Measurements from ENCODE around the gene TMEM244.
"Not testable (repeated sequence)": the region's sequence is repeated elsewhere in the genome, so short reads cannot be mapped to it uniquely, and the experiment has no call there.

TMEM244 gene

DNA sequence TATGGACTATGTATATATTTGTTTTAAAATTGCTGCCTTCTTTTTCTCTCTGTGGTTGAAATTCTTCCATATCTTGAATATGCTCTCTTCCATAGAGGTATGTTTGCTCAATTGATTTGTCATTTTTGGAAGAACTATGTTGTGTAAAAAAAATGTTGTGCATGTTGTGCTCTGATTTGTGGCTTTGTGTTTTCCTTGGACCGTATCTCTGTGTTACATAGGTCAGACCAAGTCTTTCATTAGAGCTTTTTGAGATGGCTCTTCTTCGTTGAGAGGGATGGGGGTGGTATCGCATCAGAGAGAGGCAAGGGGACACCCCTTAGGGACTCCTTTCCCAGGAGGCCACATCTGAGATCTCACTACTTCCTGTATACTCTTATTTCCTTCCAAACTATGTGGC lies 43.8 kb downstream of the TMEM244 start:
- in situ Hi-C loops (cut with HindIII; ENCODE audit: low sequenced_read_pairs): no loop called here

- in situ Hi-C loops (cut with HindIII; ENCODE audit: low sequenced_read_pairs): no loop called here
Observed at GRCh38 chr6:129812145-129812777, 48.9 kb downstream of the TMEM244 start.

GRCh38 chr6:129807141-129807540 lies 54.0 kb downstream of the TMEM244 start:
- in situ Hi-C loops (cut with HindIII; ENCODE audit: low sequenced_read_pairs): not testable (repeated sequence)

- in situ Hi-C loops (cut with HindIII; ENCODE audit: low sequenced_read_pairs): not testable (repeated sequence)
Observed at GRCh38 chr6:129802920-129803319, 58.2 kb downstream of the TMEM244 start.

GRCh38 chr6:129801909-129802308 lies 59.2 kb downstream of the TMEM244 start:
- in situ Hi-C loops (cut with HindIII; ENCODE audit: low sequenced_read_pairs): no loop called here

DNA sequence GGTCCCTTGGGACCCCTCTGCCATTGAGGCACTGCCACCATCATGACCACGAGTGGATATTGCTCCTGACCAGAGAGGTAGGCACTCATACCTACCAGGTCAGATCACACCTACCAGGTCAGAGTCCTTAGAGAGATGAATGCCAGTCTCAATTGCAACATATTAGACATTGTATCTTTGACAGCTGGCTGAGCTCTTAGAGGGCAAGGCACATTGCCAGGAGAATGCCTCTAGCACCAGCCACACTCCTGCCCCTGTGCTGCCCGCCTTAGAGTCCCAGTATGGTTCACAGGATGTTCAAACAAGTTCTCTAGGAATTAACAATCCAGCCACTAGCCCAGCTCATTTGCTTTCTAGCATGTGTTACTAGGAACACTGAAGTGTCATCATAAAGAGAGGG lies 65.9 kb downstream of the TMEM244 start:
- in situ Hi-C loops (cut with HindIII; ENCODE audit: low sequenced_read_pairs): no loop called here

GRCh38 chr6:129793447-129793846 lies 67.7 kb downstream of the TMEM244 start:
- in situ Hi-C loops (cut with HindIII; ENCODE audit: low sequenced_read_pairs): no loop called here

- in situ Hi-C loops (cut with HindIII; ENCODE audit: low sequenced_read_pairs): no loop called here
Observed at GRCh38 chr6:129792049-129792448, 69.1 kb downstream of the TMEM244 start.

DNA sequence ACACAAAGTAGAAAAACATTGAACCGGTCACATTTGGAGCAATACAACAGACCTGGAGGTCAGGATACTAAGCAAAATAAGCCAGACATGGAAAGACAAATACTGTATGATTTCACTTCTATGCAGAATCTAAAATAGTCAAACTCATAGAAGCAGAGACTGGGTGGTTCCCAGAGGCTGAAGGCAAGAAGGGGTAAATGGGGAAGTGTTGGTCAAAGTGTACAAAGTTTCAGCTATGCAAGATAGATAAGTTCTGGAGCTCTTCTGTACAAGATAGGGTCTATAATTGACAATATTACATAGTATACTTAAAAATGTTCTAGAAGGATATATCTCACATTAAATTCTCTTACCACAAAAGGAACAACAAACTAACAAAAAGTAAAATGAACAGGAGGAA lies 70.3 kb downstream of the TMEM244 start:
- in situ Hi-C loops (cut with HindIII; ENCODE audit: low sequenced_read_pairs): no loop called here

DNA sequence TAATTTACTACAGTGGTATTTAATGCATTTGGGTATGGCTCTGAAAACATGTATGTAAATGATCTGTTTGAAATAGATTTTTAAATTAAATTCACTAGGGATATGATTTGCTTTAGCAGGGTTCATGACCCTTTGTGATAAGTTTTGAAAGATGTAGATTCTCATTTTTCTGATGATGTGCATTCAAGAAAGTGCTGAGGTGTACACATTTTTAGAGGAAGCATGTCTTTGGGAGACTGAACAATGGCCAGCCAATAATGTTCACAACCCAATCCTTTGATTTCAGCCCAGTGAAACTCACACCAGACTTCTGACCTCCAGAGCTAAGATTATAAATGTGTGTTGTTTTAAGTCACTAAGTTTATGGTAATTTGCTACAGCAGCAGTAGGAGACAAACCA lies 71.1 kb downstream of the TMEM244 start:
- in situ Hi-C loops (cut with HindIII; ENCODE audit: low sequenced_read_pairs): no loop called here

- in situ Hi-C loops (cut with HindIII; ENCODE audit: low sequenced_read_pairs): no loop called here
Observed at GRCh38 chr6:129787816-129788215, 73.3 kb downstream of the TMEM244 start.

DNA sequence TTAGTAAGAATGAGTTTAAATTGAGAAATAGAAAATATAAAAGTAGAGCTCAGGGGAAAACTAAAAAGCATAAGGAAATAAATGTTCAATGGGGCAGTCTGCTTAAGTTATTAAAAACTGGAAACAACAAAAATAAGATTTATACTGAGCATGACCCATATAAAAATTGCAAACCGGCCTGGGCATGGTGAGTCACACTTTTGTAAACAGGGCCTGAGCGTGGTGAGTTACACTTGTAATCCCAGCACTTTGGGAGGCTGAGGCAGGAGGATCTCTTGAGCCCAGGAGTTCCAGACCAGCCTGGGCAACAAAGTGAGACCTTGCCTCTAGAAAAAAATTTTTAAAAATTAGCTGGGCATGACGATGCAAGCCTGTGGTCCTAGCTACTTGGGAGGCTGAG lies 74.6 kb downstream of the TMEM244 start:
- in situ Hi-C loops (cut with HindIII; ENCODE audit: low sequenced_read_pairs): no loop called here

DNA sequence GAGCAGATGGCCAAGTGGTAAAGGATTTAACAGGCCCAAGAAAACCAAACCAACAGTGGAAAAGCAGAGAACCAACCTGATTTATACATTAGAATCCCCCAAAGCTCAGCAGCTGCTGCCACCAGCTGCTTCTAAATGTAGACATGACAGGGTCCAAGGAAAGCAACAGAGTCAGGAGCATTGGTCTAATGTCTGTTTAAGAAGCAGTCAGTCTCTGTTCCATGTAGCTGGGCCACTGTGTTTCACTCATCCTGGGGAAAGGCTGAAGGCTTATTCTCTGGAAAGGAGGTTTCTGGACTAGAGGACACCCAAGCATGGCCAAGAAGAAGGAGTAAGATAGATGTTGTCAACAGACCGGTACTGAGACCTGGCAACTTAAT lies 75.4 kb downstream of the TMEM244 start:
- in situ Hi-C loops (cut with HindIII; ENCODE audit: low sequenced_read_pairs): no loop called here

- in situ Hi-C loops (cut with HindIII; ENCODE audit: low sequenced_read_pairs): no loop called here
Observed at GRCh38 chr6:129785047-129785755, 75.9 kb downstream of the TMEM244 start.

Measured in endothelial cell of hepatic sinusoid (primary cell).